Measurements from ENCODE around the gene XPO6.

Gene XPO6

GRCh38 chr16:28064706-28065249 is 147.0 kb downstream of the XPO6 start:
- DNase-seq (ENCODE audit: low spot score), result no peak
- in situ Hi-C loops (cut with MboI; ENCODE audit: low sequenced_read_pairs, unreplicated experiment), result no loop called here
- no peak for TF ChIP-seq CTCF (IDR thresholded peaks at IDR 0.05; ENCODE audit: borderline replicate concordance, control extremely low read depth, extremely low read depth, insufficient read depth, missing control alignments)

- no peak for TF ChIP-seq CTCF (IDR thresholded peaks at IDR 0.05; ENCODE audit: borderline replicate concordance, control extremely low read depth, extremely low read depth, insufficient read depth, missing control alignments)
- in situ Hi-C loops (cut with MboI; ENCODE audit: low sequenced_read_pairs, unreplicated experiment), result no loop called here
- DNase-seq (ENCODE audit: low spot score), result no peak
Measured at GRCh38 chr16:28064150-28064549, 147.6 kb downstream of the XPO6 start.

- in situ Hi-C loops (cut with MboI; ENCODE audit: low sequenced_read_pairs, unreplicated experiment), result no loop called here
- no peak for TF ChIP-seq CTCF (IDR thresholded peaks at IDR 0.05; ENCODE audit: borderline replicate concordance, control extremely low read depth, extremely low read depth, insufficient read depth, missing control alignments)
- no peak for DNase-seq (ENCODE audit: low spot score)
Measured at GRCh38 chr16:28063591-28064061, 148.1 kb downstream of the XPO6 start, which contains the start of gene GSG1L. Gene GSG1L, minus strand, starts transcription at chr16:28063714. Its CDS starts 290 bp downstream, at chr16:28063424.

- no peak for TF ChIP-seq CTCF (IDR thresholded peaks at IDR 0.05; ENCODE audit: borderline replicate concordance, control extremely low read depth, extremely low read depth, insufficient read depth, missing control alignments)
- no peak for DNase-seq (ENCODE audit: low spot score)
- in situ Hi-C loops (cut with MboI; ENCODE audit: low sequenced_read_pairs, unreplicated experiment), result no loop called here
Measured at GRCh38 chr16:28062847-28063521, 148.8 kb downstream of the XPO6 start.

GRCh38 chr16:28062261-28062846 is 149.4 kb downstream of the XPO6 start:
- no peak for TF ChIP-seq CTCF (IDR thresholded peaks at IDR 0.05; ENCODE audit: borderline replicate concordance, control extremely low read depth, extremely low read depth, insufficient read depth, missing control alignments)
- in situ Hi-C loops (cut with MboI; ENCODE audit: low sequenced_read_pairs, unreplicated experiment), result no loop called here
- DNase-seq (ENCODE audit: low spot score), result no peak

- no peak for TF ChIP-seq CTCF (IDR thresholded peaks at IDR 0.05; ENCODE audit: borderline replicate concordance, control extremely low read depth, extremely low read depth, insufficient read depth, missing control alignments)
- in situ Hi-C loops (cut with MboI; ENCODE audit: low sequenced_read_pairs, unreplicated experiment), result no loop called here
- no peak for DNase-seq (ENCODE audit: low spot score)
Measured at GRCh38 chr16:28061352-28062101, 150.2 kb downstream of the XPO6 start.

All from GM13976 (cell line).